ENCODE data around the gene TSPYL6.

Gene TSPYL6

DNA sequence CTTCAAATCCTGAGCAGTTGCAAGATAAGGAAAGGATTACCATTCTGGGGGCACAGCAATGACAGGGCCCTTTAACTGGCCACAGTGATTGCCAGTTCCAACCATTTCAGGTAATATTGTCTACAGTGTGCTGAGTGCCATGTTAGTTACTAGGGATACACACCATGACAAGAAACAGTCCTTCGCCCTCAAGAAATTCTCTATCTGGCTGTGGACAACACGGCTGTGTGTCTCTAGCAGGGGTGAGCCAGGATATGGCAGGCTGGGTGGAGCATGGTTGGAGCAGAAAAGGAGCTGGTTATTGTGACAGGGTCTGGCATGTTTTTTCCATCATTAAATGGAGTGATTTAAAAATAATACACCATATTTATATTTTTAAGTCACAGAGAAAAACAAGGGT lies 31.0 kb downstream of the TSPYL6 start:
- no peak for DNase-seq
- no peak overlapping the region for H3K4me3 ChIP-seq (ENCODE audit: low read depth, low read length)
- in situ Hi-C loops (cut with HindIII; ENCODE audit: low pct_ligation_motif_present, low sequenced_read_pairs): no loop called here
- no peaks in the 10 kb centered on the region for H3K36me3 ChIP-seq (replicated peaks)
- H3K27ac ChIP-seq: no peak overlapping the region
- no peaks in the 10 kb centered on the region for H3K27me3 ChIP-seq (replicated peaks)
- TF ChIP-seq, protein P1, sequence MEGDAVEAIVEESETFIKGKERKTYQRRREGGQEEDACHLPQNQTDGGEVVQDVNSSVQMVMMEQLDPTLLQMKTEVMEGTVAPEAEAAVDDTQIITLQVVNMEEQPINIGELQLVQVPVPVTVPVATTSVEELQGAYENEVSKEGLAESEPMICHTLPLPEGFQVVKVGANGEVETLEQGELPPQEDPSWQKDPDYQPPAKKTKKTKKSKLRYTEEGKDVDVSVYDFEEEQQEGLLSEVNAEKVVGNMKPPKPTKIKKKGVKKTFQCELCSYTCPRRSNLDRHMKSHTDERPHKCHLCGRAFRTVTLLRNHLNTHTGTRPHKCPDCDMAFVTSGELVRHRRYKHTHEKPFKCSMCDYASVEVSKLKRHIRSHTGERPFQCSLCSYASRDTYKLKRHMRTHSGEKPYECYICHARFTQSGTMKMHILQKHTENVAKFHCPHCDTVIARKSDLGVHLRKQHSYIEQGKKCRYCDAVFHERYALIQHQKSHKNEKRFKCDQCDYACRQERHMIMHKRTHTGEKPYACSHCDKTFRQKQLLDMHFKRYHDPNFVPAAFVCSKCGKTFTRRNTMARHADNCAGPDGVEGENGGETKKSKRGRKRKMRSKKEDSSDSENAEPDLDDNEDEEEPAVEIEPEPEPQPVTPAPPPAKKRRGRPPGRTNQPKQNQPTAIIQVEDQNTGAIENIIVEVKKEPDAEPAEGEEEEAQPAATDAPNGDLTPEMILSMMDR (IDR thresholded peaks at IDR 0.05; ENCODE audit: low read depth, low read length, missing control alignments): no peak

DNA sequence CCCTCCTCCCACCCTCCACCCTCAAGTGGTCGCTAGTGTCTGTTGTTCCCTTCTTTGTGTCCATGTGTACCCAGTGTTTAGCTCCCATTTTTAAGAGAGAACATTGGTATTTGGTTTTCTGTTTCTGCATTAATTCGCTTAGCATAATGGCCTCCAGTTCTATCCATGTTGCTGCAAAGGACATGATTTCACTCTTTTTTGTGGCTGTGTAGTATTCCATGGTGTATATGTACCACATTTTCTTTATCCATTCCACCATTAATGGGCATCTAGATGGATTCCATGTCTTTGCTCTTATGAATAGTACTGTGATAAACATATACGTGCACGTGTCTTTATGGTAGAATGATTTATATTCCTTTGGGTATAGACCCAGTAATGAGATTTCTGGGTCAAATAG lies 42.9 kb downstream of the TSPYL6 start:
- DNase-seq: no peak
- H3K27ac ChIP-seq: no peak overlapping the region
- H3K27me3 ChIP-seq (replicated peaks): no peaks in the 10 kb centered on the region
- no peak overlapping the region for H3K4me3 ChIP-seq (ENCODE audit: low read depth, low read length)
- H3K36me3 ChIP-seq (replicated peaks): no peaks in the 10 kb centered on the region
- TF ChIP-seq, protein P1 (IDR thresholded peaks at IDR 0.05; ENCODE audit: low read depth, low read length, missing control alignments): no peak
- in situ Hi-C loops (cut with HindIII; ENCODE audit: low pct_ligation_motif_present, low sequenced_read_pairs): no loop called here

DNA sequence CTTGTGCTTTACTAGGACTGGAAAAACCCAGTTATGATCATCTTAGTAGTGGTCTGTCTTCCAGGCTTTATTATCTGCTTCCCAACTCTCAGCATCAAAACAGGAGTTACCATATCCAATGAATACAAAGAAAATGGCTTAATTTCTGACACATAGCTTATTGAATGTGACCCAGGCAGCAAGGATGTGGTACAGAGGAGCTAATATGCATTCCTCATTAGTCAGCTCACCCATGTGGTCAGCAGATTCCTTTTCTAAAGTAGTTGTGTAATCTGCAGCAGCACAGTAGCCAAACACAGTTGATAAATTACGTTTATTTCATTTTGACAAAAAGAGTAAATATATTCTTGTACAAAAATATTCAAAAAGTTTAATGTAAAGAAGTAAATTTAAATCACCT lies 43.6 kb downstream of the TSPYL6 start:
- peak; percentile 91 for DNase-seq
- no peak overlapping the region for H3K27ac ChIP-seq

DNA sequence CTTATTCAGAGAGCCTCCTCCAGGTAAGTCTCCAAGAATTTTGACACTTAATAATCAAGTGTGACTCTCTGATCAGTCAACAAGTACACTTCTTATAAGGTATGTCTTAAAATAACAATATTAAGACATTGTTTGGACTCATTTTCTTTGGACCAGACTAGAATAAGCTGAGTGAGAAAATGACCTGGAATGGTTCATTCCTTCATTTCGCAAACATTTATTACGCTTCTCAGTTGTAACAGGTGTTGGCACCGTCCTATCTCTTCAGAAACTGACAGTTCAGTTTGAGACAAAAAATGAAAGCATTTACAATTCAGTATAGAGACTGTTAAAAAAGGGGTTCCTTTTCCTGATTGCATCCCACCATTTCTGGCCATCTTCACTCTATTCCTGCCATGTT lies 46.6 kb downstream of the TSPYL6 start:
- Histone ChIP-seq H3K27me3 (replicated peaks) (no peaks in the 10 kb centered on the region), H3K27ac (no peak overlapping the region), H3K36me3 (replicated peaks) (no peaks in the 10 kb centered on the region), H3K4me3 (ENCODE audit: low read depth, low read length) (no peak overlapping the region)
- TF ChIP-seq, protein P1 (IDR thresholded peaks at IDR 0.05; ENCODE audit: low read depth, low read length, missing control alignments): no peak
- DNase-seq: no peak
- in situ Hi-C loops (cut with HindIII; ENCODE audit: low pct_ligation_motif_present, low sequenced_read_pairs): no loop called here

More for the DNA sequence above, 43.6 kb downstream of the TSPYL6 start:
- in situ Hi-C loops (cut with HindIII; ENCODE audit: low pct_ligation_motif_present, low sequenced_read_pairs): no loop called here
- no peak overlapping the region for H3K4me3 ChIP-seq (ENCODE audit: low read depth, low read length)
- H3K27me3 ChIP-seq (replicated peaks): no peaks in the 10 kb centered on the region
- TF ChIP-seq, protein P1 (IDR thresholded peaks at IDR 0.05; ENCODE audit: low read depth, low read length, missing control alignments): no peak
- no peaks in the 10 kb centered on the region for H3K36me3 ChIP-seq (replicated peaks)

DNA sequence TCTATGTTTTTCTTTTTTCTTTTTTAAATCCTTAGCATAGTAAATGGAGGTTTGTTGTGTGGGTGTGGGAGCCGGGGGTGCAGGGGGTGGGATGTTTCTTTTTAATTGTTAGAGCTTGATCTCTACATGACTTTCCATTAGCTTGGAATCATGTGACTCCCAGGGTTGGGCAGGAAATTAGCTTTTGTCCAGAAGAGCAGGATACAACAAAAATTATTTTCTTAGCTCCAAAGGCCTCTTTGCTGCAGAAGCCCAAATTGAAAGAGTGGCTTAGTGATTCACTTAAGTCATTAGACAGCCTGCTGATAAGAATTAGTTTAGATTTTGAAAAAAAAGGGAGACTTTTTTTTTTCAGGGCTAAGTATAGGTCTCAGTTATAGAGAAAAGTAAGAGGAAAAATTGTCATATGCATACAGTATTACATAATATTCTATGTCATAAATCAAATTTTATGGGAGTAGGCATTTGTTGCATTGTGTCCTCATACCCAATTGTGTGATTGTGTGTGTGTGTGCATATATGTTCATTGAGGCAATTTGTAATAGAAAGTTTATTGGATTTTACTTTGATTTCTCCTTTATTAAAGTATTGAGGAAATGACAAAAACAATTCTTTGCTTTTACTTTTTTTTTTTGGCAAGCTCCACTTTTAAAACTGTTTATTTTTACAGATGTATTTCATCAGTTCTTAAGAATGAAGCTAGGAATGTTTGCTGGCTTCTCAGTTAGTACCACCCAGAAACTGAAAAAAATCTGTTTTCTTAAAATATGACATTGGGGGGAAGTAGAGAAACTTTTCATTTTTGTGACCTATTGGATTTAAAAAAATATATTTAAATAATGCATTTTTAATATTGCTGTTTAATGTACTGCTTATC lies 47.4 kb downstream of the TSPYL6 start:
- TF ChIP-seq, protein P1 (IDR thresholded peaks at IDR 0.05; ENCODE audit: low read depth, low read length, missing control alignments): no peak
- in situ Hi-C loops (cut with HindIII; ENCODE audit: low pct_ligation_motif_present, low sequenced_read_pairs): no loop called here

More for the DNA sequence above, 47.4 kb downstream of the TSPYL6 start:
- no peak overlapping the region for H3K4me3 ChIP-seq (ENCODE audit: low read depth, low read length)
- H3K36me3 ChIP-seq (replicated peaks): no peaks in the 10 kb centered on the region
- peak overlapping the region; percentile 55 for H3K27ac ChIP-seq
- no peaks in the 10 kb centered on the region for H3K27me3 ChIP-seq (replicated peaks)
- DNase-seq: no peak

All from brain microvascular endothelial cell (primary cell).